PFSK-1 (cell line): Measurements from ENCODE around the gene RIC3.

Source experiments
- POLR2AphosphoS5 ChIP-seq: IDR thresholded peaks from 2 replicates; pipeline ENCODE4 v1.6.1; 2012; ENCODE audit warnings: low read depth, mild to moderate bottlenecking, control low read depth, low read length, moderate library complexity
- SIN3A ChIP-seq: IDR thresholded peaks from 2 replicates; pipeline ENCODE4 v1.6.1; 2012; ENCODE audit warnings: mild to moderate bottlenecking, low read length, moderate library complexity, borderline replicate concordance; ENCODE audit not compliant: insufficient read depth
- TAF1 ChIP-seq: IDR thresholded peaks from 2 replicates; pipeline ENCODE4 v1.6.1; 2012; ENCODE audit warnings: low read length, control low read depth, borderline replicate concordance; ENCODE audit not compliant: insufficient read depth
- TF ChIP-seq, protein P1 (sequence below), 2 experiments: IDR thresholded peaks; 2 replicates each; pipeline versions ENCODE4 v1.6.1 to v1.8.0; 2011 to 2012; ENCODE audit warnings: low read depth in 2 of 2, low read length in 2 of 2, control low read depth in 1 of 2, inconsistent platforms in 1 of 2, mild to moderate bottlenecking in 1 of 2, moderate library complexity in 1 of 2; ENCODE audit not compliant: insufficient read depth in 1 of 2

DNA sequence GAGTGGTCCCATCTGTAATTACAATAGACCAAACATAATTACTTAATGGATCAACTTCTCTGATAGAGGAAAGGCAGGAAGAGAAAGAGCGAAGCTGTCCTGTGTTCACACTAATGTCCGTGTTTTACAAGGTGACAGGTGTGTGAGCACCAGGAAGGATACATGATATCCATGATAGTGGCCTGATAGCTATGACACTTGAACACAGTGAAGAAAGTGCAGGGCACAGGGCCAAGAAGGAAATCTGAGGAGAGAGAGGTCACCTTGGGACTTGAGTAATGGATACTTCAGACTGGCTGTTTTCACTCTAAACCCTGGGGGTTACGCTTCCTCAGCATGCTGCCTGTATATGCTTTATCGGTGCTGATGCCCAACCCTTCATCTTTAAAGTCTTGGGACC is 58.4 kb downstream of the RIC3 start:
- TF ChIP-seq, protein P1, sequence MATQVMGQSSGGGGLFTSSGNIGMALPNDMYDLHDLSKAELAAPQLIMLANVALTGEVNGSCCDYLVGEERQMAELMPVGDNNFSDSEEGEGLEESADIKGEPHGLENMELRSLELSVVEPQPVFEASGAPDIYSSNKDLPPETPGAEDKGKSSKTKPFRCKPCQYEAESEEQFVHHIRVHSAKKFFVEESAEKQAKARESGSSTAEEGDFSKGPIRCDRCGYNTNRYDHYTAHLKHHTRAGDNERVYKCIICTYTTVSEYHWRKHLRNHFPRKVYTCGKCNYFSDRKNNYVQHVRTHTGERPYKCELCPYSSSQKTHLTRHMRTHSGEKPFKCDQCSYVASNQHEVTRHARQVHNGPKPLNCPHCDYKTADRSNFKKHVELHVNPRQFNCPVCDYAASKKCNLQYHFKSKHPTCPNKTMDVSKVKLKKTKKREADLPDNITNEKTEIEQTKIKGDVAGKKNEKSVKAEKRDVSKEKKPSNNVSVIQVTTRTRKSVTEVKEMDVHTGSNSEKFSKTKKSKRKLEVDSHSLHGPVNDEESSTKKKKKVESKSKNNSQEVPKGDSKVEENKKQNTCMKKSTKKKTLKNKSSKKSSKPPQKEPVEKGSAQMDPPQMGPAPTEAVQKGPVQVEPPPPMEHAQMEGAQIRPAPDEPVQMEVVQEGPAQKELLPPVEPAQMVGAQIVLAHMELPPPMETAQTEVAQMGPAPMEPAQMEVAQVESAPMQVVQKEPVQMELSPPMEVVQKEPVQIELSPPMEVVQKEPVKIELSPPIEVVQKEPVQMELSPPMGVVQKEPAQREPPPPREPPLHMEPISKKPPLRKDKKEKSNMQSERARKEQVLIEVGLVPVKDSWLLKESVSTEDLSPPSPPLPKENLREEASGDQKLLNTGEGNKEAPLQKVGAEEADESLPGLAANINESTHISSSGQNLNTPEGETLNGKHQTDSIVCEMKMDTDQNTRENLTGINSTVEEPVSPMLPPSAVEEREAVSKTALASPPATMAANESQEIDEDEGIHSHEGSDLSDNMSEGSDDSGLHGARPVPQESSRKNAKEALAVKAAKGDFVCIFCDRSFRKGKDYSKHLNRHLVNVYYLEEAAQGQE (IDR thresholded peaks at IDR 0.05; ENCODE audit: insufficient read depth in 1 of 2, low read depth in 2 of 2, low read length in 2 of 2): no peak
- TF ChIP-seq SIN3A (no peak), POLR2AphosphoS5 (no peak), TAF1 (no peak)
